Lower leg skin (tissue), 4 donors: ENCODE measurements around the gene KLHDC9. TPM values are rescaled to one million over a fixed set of nuclear protein-coding genes. Genes with fewer than 3 reads are reported as not detected.

Experiments
- DNase-seq, 2 donors: peaks; one replicate each; pipeline ENCODE4 v3.0.0-alpha.2; 2019; ENCODE audit warnings: low spot score in 2 of 2
- H3K4me3 ChIP-seq: fragments of 200-600 bp; sonication (generic); 2 replicates; pipeline ENCODE4 v1.5.1; 2017; ENCODE audit warnings: mild to moderate bottlenecking, low read depth; ENCODE audit not compliant: poor library complexity, severe bottlenecking
- CTCF ChIP-seq, 3 donors: fragments of 450-650 bp; IDR thresholded peaks; one replicate each; pipeline ENCODE4 v1.5.1; 2016; ENCODE audit warnings: antibody characterized with exemption in 3 of 3, mild to moderate bottlenecking in 3 of 3, moderate library complexity in 2 of 3
- POLR2A ChIP-seq, 2 donors: fragments of 450-650 bp; IDR thresholded peaks; one replicate each; pipeline ENCODE4 v1.6.1; 2016 to 2017; ENCODE audit warnings: antibody characterized with exemption in 2 of 2, mild to moderate bottlenecking in 1 of 2, moderate library complexity in 1 of 2
- WGBS, 2 donors: methylation state at CpG; one replicate each; pipeline ENCODE4 v1.1.5; 2018; 5-methylcytosine and 5-hydroxymethylcytosine counted together
- intact Hi-C: fragments of 100-400 bp; cut with DNase I; formaldehyde crosslinking; loops from one replicate; pipeline ENCODE4 v1.15.0; 2023; ENCODE audit warnings: low total_unique reads
- total RNA-seq, 4 donors: library from RNA; depleted of rRNA; stranded (reverse); fragments of >200 nt; gene quantifications; one replicate each; pipeline ENCODE4 v1.1.0, GENCODE V29; 2016

The KLHDC9 gene
- total RNA-seq, 4 donors from 2014 or later = 0.42 to 4.2 (median 1.9) TPM

DNA sequence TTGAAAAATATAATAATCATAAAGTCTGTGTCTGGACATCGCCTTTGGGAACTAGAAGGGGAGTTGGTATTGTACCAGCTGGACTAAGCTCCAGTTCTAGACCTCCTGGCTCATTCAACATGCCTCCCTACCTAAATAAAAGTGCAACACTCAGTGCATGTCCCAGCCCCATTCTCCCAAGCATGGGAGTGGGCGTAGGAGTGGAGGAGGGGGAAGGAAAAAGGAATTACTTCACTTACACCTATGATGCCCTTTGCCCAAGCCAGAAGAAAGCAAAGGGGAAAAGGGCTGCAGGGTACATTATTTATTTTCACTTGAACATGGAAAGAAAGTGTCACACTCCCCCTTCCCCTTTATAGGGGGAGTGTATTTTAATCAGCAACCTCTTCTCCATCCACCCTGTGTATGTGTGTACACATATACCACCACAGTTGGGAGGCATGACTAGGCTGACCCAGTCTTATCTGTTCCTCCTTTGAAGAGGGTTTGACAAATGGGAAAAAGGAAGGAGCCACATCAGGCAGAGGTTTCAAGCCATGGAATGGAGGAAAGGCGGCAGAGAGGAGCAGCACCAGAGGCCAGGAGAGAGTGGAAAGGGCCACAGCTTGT lies 23.0 kb downstream of the KLHDC9 start:
- TF ChIP-seq CTCF (IDR thresholded peaks at IDR 0.05) (no peak), POLR2A (IDR thresholded peaks at IDR 0.05) (no peak)
- 87 to 90% methylated on average over 3 of the region's 3 CpGs for WGBS, 2 donors
- intact Hi-C loops = no loop called here
- H3K4me3 ChIP-seq = no peak overlapping the region
- no peak for DNase-seq

GRCh38 chr1:161121834-161122233 lies 23.7 kb downstream of the KLHDC9 start:
- H3K4me3 ChIP-seq = no peak overlapping the region
- no peak for DNase-seq
- intact Hi-C loops = no loop called here
- no peak for TF ChIP-seq CTCF (IDR thresholded peaks at IDR 0.05)
- WGBS, 2 donors = 60 to 72% methylated on average over 4 of the region's 4 CpGs

- no peak for DNase-seq
Observed at GRCh38 chr1:161122967-161123366, 24.8 kb downstream of the KLHDC9 start.

GRCh38 chr1:161127649-161128048 lies 29.5 kb downstream of the KLHDC9 start:
- 81 to 83% methylated on average over 2 of the region's 2 CpGs for WGBS, 2 donors
- no peak for DNase-seq
- intact Hi-C loops = no loop called here
- H3K4me3 ChIP-seq = no peak overlapping the region
- TF ChIP-seq POLR2A (IDR thresholded peaks at IDR 0.05) (no peak), CTCF (IDR thresholded peaks at IDR 0.05) (no peak)

More at GRCh38 chr1:161122967-161123366, 24.8 kb downstream of the KLHDC9 start:
- 83 to 85% methylated on average over 6 of the region's 6 CpGs for WGBS, 2 donors
- H3K4me3 ChIP-seq = no peak overlapping the region
- intact Hi-C loops = no loop called here
- TF ChIP-seq CTCF (IDR thresholded peaks at IDR 0.05) (no peak), POLR2A (IDR thresholded peaks at IDR 0.05) (no peak)

GRCh38 chr1:161128591-161129420 lies 30.6 kb downstream of the KLHDC9 start:
- no peak for TF ChIP-seq CTCF (IDR thresholded peaks at IDR 0.05)
- no peak for TF ChIP-seq POLR2A (IDR thresholded peaks at IDR 0.05)
- H3K4me3 ChIP-seq = no peak overlapping the region
- intact Hi-C loops = no loop called here
- 92 to 95% methylated on average over 4 of the region's 4 CpGs for WGBS, 2 donors
- DNase-seq = no peak
